HG03442 (cell line): ENCODE results near the gene TINCR.
"Not testable (repeated sequence)": the region's sequence is repeated elsewhere in the genome, so short reads cannot be mapped to it uniquely, and the experiment has no call there.

Source experiments
- ATAC-seq: cut with Tn5 transposase; IDR thresholded peaks from one replicate; pipeline ENCODE4 v1.9.1; 2021; ENCODE audit warnings: mild to moderate bottlenecking, moderate library complexity; ENCODE audit not compliant: unreplicated experiment

Gene TINCR

GRCh38 chr19:5567360-5567969 is at the start of gene TINCR:
Gene TINCR, minus strand, starts transcription at chr19:5567953.
- ATAC-seq = no peak

- ATAC-seq = no peak
Measured at GRCh38 chr19:5617080-5617479, 49.3 kb upstream of the TINCR start.

DNA sequence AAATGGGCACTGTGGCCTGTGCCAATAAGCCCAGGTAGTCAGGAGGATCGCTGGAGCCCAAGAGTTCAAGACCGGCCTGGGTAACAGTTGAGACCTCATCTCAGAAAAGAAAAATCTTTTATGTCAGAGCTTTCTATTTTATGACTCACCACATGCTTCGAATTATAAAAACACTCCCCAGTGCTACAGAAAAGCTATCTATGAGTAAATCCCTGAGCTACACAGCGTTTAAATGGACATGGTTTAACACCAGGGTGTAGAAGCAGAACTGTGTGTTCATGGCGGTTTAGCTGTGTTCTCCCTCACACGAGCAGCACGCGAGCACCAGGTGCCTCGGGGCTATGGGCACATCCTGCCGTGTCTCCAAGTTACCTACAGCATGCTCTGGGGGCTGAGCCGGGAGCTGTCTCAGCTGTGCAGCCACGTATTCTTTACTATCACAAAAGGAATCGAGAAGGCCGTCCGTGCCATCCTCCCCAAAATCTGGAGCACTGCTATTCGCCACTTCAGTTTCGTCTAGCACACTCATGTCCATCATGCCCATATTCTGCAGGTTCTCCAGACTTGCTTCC is 48.1 kb upstream of the TINCR start:
- ATAC-seq = no peak

DNA sequence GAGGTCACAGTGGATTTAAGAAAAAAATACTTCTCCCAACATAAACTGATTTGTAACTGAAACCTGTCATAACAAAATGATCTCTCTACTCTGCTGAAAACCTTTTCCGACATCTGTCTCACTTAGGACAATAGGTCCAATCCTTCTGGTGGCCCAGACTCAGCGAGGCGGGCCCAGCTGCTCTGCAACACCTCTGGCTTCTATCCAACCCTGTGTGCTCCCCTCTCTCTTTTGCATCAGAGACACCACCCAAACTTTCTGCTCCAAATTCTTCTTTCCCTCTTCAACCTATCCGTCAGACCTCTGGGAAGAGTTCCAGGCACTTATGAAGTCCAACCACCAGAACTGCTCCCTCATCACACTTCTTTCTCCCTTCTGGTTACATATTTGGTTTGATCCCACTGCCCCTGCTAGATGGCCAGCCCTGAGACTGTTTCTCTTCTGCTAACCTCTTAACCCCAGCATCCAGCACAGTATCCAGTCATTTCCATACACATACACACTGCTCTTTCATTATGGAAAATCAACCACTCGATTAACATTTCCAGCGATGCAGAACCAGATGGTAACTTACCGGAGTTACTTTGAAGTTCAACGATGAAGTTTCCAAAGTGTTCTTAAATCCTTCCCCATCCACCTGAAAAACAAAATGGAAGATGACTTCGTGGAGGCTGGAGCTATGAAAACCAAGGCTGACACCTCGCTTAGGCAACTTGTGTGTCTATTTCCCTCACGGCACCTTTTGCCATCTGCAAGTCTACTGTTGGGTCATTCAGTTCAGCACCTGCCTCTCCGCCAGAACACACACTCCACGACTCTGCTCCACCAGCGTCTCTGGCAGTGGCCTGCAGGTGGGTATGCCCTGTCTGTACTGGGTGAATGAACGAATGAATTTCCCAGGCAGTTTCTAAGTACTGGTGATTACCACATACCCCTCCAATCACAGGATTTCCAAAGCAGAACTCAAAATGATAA is 45.4 kb upstream of the TINCR start:
- ATAC-seq = no peak

DNA sequence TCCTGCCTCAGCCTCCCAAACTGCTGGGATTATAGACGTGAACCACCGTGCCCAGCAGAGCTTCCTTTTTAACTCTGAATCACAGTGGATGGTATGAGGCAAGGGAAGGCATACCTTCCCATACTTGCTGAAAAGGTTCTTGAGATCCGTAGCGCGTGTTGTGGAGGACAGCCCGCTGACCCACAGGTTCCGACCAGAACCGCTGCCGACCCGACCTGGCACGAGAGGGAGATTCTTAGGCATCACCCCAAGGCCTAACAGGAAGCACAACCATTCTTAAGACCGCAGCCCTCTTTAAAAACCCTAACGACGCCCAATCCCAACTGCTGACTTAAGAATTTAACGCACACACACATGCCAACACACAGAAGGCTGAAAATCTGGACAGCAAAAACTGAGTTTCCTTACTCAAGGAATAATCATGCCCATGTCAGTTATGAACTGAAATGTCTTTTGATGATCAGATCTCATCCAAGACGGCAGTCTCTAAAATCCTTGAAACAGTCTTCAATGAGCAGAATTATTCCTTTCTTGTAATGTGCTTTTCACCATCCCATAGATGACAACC is 42.2 kb upstream of the TINCR start:
- no peak for ATAC-seq

DNA sequence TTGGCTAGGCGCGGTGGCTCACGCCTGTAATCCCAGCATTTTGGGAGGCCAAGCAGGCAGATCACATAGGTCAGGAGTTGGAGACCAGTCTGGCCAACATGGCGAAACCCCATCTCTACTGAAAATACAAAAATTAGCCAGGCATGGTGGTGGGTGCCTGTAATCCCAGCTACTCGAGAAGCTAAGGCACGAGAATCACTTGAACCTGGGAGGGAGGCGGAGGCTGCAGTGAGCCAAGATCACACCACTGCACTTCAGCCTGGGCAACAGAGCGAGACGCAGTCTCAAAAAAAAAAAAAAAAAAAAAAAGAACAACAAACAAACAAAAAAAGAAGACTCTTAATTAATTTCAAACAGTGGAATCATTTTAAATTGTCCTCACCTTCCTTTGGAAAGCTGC is 41.0 kb upstream of the TINCR start:
- not testable (repeated sequence) for ATAC-seq

DNA sequence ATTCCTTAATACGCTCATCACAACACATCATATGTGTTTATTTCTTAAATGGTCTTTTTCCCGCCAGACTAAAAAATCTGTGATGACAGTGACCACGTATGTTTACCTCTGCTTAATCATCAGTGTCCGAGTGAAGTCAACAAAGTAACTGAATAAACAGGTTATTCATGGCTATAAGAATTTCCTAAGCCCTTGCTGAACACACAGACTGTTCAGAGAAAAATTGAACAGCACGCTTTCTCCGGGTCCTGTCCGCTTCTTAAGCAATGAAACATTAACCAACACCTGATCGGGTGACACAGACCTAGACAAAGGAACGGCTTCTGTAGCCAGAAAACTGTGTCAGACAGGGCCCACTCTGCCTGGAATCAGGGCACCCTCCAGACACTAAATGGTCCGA is 40.5 kb upstream of the TINCR start:
- no peak for ATAC-seq

GRCh38 chr19:5607318-5608275 is 39.8 kb upstream of the TINCR start:
- ATAC-seq = no peak

GRCh38 chr19:5605362-5605761 is 37.6 kb upstream of the TINCR start:
- ATAC-seq = no peak

- no peak for ATAC-seq
Measured at GRCh38 chr19:5603626-5604025, 35.9 kb upstream of the TINCR start.

DNA sequence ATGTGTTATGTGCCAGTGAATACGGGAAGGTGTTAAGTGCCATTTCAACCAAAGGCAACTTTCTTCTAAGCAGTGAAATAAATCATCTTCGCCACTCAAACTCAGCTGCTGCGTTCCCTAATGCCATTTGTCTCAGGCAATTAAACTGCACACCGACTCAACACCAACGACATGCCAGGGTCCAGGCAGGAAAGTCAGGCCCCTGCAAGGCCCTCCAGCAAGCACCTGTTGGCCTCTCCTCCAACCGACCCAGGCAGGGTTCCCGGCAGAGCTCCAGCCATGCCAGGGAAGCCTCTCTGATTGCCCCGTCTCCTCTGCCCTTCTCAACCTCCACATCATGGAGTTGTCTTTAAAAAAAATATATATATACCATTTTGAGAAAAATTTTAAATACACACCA is 33.0 kb upstream of the TINCR start:
- ATAC-seq = no peak

- ATAC-seq = no peak
Measured at GRCh38 chr19:5595745-5596144, 28.0 kb upstream of the TINCR start.

GRCh38 chr19:5595129-5595528 is 27.4 kb upstream of the TINCR start:
- no peak for ATAC-seq

- no peak for ATAC-seq
Measured at GRCh38 chr19:5594521-5594950, 26.8 kb upstream of the TINCR start.

- ATAC-seq = no peak
Measured at GRCh38 chr19:5593343-5594255, 25.8 kb upstream of the TINCR start.

GRCh38 chr19:5592531-5593342 is 25.0 kb upstream of the TINCR start:
- ATAC-seq = no peak

DNA sequence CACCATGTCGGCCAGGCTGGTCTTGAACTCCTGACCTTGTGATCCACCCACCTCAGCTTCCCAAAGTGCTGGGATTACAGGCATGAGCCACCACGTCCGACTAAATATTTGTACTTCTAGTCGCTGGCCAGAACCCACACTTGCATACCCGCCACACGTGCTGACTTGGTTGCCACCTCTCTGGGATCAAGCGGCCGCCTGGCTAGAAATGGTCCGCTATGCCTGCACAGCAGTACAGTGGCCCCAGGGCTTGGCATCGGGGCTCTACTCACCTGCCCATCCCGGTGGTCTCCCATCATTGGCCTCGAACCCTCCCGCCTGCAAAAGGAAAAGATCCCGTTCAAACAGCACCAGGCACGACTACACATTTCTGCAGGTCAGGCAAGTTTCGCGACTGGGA is 23.7 kb upstream of the TINCR start:
- no peak for ATAC-seq

DNA sequence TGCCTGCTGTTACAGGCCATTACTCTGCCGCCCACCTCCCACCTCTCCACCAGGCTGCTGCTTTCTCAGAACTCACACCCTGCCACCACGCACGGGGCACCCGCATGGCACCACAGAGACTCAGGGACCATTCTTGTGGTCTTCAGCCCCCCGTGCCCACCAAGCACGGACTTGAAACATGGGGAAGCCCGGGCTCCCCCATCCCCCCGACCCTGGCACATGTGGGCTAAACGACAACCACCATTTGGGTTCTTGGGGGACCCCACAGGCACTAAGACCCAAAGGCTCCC is 23.1 kb upstream of the TINCR start:
- ATAC-seq = no peak
